Activated CD8-positive, alpha-beta memory T cell treated with anti-CD3 and anti-CD28 coated beads, Interleukin-2, amount 10 ng/mL, durations not matched to agents 7 days and 5 days (primary cell): Measurements from ENCODE around the gene HTR1D. TPM values are rescaled to one million over a fixed set of nuclear protein-coding genes. Genes with fewer than 3 reads are reported as not detected.
A peak's percentile ranks its signal among the peaks of the same experiment; 100 is the strongest.
"Not testable (repeated sequence)": the region's sequence is repeated elsewhere in the genome, so short reads cannot be mapped to it uniquely, and the experiment has no call there.

Experiments used
- ATAC-seq: fragments of 150-1000 bp; cut with Tn5 transposase; one replicate; pipeline ENCODE4 v1.10.0; 2021; ENCODE audit warnings: moderate library complexity
- CTCF ChIA-PET: fragments of 350-600 bp; sonication (Branson Sonifier 250); formaldehyde crosslinking; loops from one replicate; lab custom pipeline; 2021; ENCODE audit warnings: antibody characterized with exemption; lab: Charles Lee
- DNase-seq: peaks from one replicate; pipeline ENCODE4 v3.0.0-alpha.2; 2020
- H3K27ac Mint-ChIP-seq: one replicate; pipeline ENCODE4 v1.8.0; 2021; ENCODE audit warnings: mild to moderate bottlenecking, mixed read lengths
- H3K27me3 Mint-ChIP-seq: one replicate; pipeline ENCODE4 v1.8.0; 2021; ENCODE audit warnings: mixed read lengths
- H3K36me3 Mint-ChIP-seq: one replicate; pipeline ENCODE4 v1.8.0; 2021; ENCODE audit warnings: mild to moderate bottlenecking, mixed read lengths
- H3K4me1 Mint-ChIP-seq: one replicate; pipeline ENCODE4 v1.8.0; 2021; ENCODE audit warnings: mixed read lengths
- H3K4me3 Mint-ChIP-seq: one replicate; pipeline ENCODE4 v1.8.0; 2021; ENCODE audit warnings: mild to moderate bottlenecking, moderate library complexity, mixed read lengths
- H3K9me3 Mint-ChIP-seq: one replicate; pipeline ENCODE4 v1.8.0; 2022; ENCODE audit warnings: low read depth, mixed read lengths
- total RNA-seq, 2 experiments: library from RNA; stranded (reverse); gene quantifications; one replicate each; pipeline ENCODE4 v1.2.3, GENCODE V29; 2021

The HTR1D gene
- total RNA-seq, 2 experiments from 2014 or later, result not detected

GRCh38 chr1:23237508-23237907 lies 20.2 kb upstream of the HTR1D start:
- Mint-ChIP-seq H3K36me3 (no peaks in the 10 kb centered on the region), H3K27ac (no peak overlapping the region), H3K27me3 (peaks cover 6% of the 10 kb centered on the region), H3K4me3 (no peak overlapping the region), H3K9me3 (no peaks in the 10 kb centered on the region), H3K4me1 (no peaks in the 10 kb centered on the region)
- ATAC-seq (no peak), DNase-seq (no peak)
- CTCF ChIA-PET, result no interaction called here

GRCh38 chr1:23227806-23228205 lies 10.5 kb upstream of the HTR1D start:
- H3K27me3 Mint-ChIP-seq, result peaks cover 31% of the 10 kb centered on the region
- CTCF ChIA-PET, result no interaction called here
- H3K9me3 Mint-ChIP-seq, result no peaks in the 10 kb centered on the region
- H3K36me3 Mint-ChIP-seq, result no peaks in the 10 kb centered on the region
- DNase-seq, result no peak
- no peaks in the 10 kb centered on the region for H3K4me1 Mint-ChIP-seq
- ATAC-seq, result no peak
- no peak overlapping the region for H3K27ac Mint-ChIP-seq
- H3K4me3 Mint-ChIP-seq, result no peak overlapping the region

GRCh38 chr1:23224739-23225648 lies 7.7 kb upstream of the HTR1D start:
- peaks cover 53% of the 10 kb centered on the region for H3K27me3 Mint-ChIP-seq
- CTCF ChIA-PET, result no interaction called here
- ATAC-seq, result no peak
- H3K36me3 Mint-ChIP-seq, result no peaks in the 10 kb centered on the region
- no peaks in the 10 kb centered on the region for H3K9me3 Mint-ChIP-seq
- DNase-seq, result no peak
- H3K27ac Mint-ChIP-seq, result no peak overlapping the region
- no peak overlapping the region for H3K4me3 Mint-ChIP-seq
- H3K4me1 Mint-ChIP-seq, result no peaks in the 10 kb centered on the region

GRCh38 chr1:23223963-23224362 lies 6.7 kb upstream of the HTR1D start:
- CTCF ChIA-PET, H3K36me3 Mint-ChIP-seq, H3K9me3 Mint-ChIP-seq, H3K4me3 Mint-ChIP-seq, H3K27ac Mint-ChIP-seq, ATAC-seq, H3K4me1 Mint-ChIP-seq, DNase-seq: not testable (repeated sequence)
- H3K27me3 Mint-ChIP-seq, result peaks cover 62% of the 10 kb centered on the region

GRCh38 chr1:23223490-23223951 lies 6.2 kb upstream of the HTR1D start:
- H3K9me3 Mint-ChIP-seq, ATAC-seq, H3K4me1 Mint-ChIP-seq, H3K4me3 Mint-ChIP-seq, CTCF ChIA-PET, DNase-seq, H3K36me3 Mint-ChIP-seq, H3K27ac Mint-ChIP-seq: not testable (repeated sequence)
- H3K27me3 Mint-ChIP-seq, result peaks cover 64% of the 10 kb centered on the region

- Mint-ChIP-seq H3K36me3 (no peaks in the 10 kb centered on the region), H3K27me3 (peaks cover 70% of the 10 kb centered on the region), H3K9me3 (no peaks in the 10 kb centered on the region), H3K4me1 (peaks cover 2% of the 10 kb centered on the region), H3K4me3 (no peak overlapping the region), H3K27ac (no peak overlapping the region)
- DNase-seq, result no peak
- no peak for ATAC-seq
- CTCF ChIA-PET, result no interaction called here
Measured at GRCh38 chr1:23222742-23223141, 5.4 kb upstream of the HTR1D start.

- CTCF ChIA-PET, result interaction anchor here (2.4 kb wide), 1 partner anchor 182 kb away, joined by 6 read pairs; no protein-coding TSS in a partner anchor
- H3K4me1 Mint-ChIP-seq, result peaks cover 3% of the 10 kb centered on the region
- H3K36me3 Mint-ChIP-seq, result no peaks in the 10 kb centered on the region
- DNase-seq (no peak), ATAC-seq (no peak)
- H3K9me3 Mint-ChIP-seq, result no peaks in the 10 kb centered on the region
- H3K27ac Mint-ChIP-seq, result no peak overlapping the region
- H3K4me3 Mint-ChIP-seq, result no peak overlapping the region
- H3K27me3 Mint-ChIP-seq, result peaks cover 74% of the 10 kb centered on the region
Measured at GRCh38 chr1:23222331-23222730, 5.0 kb upstream of the HTR1D start.

GRCh38 chr1:23221107-23221506 lies 3.8 kb upstream of the HTR1D start:
- DNase-seq (no peak), ATAC-seq (no peak)
- CTCF ChIA-PET, result interaction anchor here (2.4 kb wide), 1 partner anchor 183 kb away, joined by 6 read pairs; no protein-coding TSS in a partner anchor
- Mint-ChIP-seq H3K27ac (no peak overlapping the region), H3K27me3 (peaks cover 71% of the 10 kb centered on the region), H3K4me1 (peaks cover 6% of the 10 kb centered on the region), H3K36me3 (no peaks in the 10 kb centered on the region), H3K9me3 (no peaks in the 10 kb centered on the region), H3K4me3 (no peak overlapping the region)

- Mint-ChIP-seq H3K9me3 (no peaks in the 10 kb centered on the region), H3K27me3 (peaks cover 83% of the 10 kb centered on the region), H3K4me1 (peaks cover 8% of the 10 kb centered on the region), H3K4me3 (no peak overlapping the region), H3K27ac (no peak overlapping the region), H3K36me3 (no peaks in the 10 kb centered on the region)
- CTCF ChIA-PET, result interaction anchor here (0.6 to 2.6 kb wide), 6 partner anchors 12 to 253 kb away, joined by 3 to 8 read pairs (median 4); no protein-coding TSS in a partner anchor
- DNase-seq (peak; percentile 45), ATAC-seq (peak; percentile 65)
Measured at GRCh38 chr1:23216771-23217420, 406 bp downstream of the HTR1D start.

- Mint-ChIP-seq H3K36me3 (no peaks in the 10 kb centered on the region), H3K4me3 (no peak overlapping the region), H3K4me1 (peaks cover 11% of the 10 kb centered on the region), H3K27me3 (peaks cover 80% of the 10 kb centered on the region), H3K9me3 (no peaks in the 10 kb centered on the region), H3K27ac (no peak overlapping the region)
- ATAC-seq (no peak), DNase-seq (no peak)
- CTCF ChIA-PET, result interaction anchor here (1.1 to 2.6 kb wide), 4 partner anchors 11 to 239 kb away, joined by 3 to 8 read pairs (median 4); no protein-coding TSS in a partner anchor
Measured at GRCh38 chr1:23215751-23216449, 1.4 kb downstream of the HTR1D start.

GRCh38 chr1:23215291-23215690 lies 2.0 kb downstream of the HTR1D start:
- CTCF ChIA-PET, result interaction anchor here (2.6 kb wide), 1 partner anchor 31 kb away, joined by 6 read pairs; no protein-coding TSS in a partner anchor
- no peaks in the 10 kb centered on the region for H3K36me3 Mint-ChIP-seq
- no peaks in the 10 kb centered on the region for H3K9me3 Mint-ChIP-seq
- peaks cover 78% of the 10 kb centered on the region for H3K27me3 Mint-ChIP-seq
- no peak overlapping the region for H3K27ac Mint-ChIP-seq
- no peak overlapping the region for H3K4me3 Mint-ChIP-seq
- peaks cover 12% of the 10 kb centered on the region for H3K4me1 Mint-ChIP-seq
- no peak for ATAC-seq
- DNase-seq, result no peak

GRCh38 chr1:23214640-23215039 lies 2.7 kb downstream of the HTR1D start:
- H3K9me3 Mint-ChIP-seq, result no peaks in the 10 kb centered on the region
- peaks cover 16% of the 10 kb centered on the region for H3K4me1 Mint-ChIP-seq
- ATAC-seq (no peak), DNase-seq (no peak)
- no peak overlapping the region for H3K4me3 Mint-ChIP-seq
- no peak overlapping the region for H3K27ac Mint-ChIP-seq
- peaks cover 76% of the 10 kb centered on the region for H3K27me3 Mint-ChIP-seq
- no peaks in the 10 kb centered on the region for H3K36me3 Mint-ChIP-seq
- CTCF ChIA-PET, result interaction anchor here (0.9 kb wide), 1 partner anchor 30 kb away, joined by 3 read pairs; no protein-coding TSS in a partner anchor

- Mint-ChIP-seq H3K9me3 (no peaks in the 10 kb centered on the region), H3K36me3 (no peaks in the 10 kb centered on the region), H3K4me1 (peaks cover 14% of the 10 kb centered on the region), H3K27me3 (peaks cover 53% of the 10 kb centered on the region), H3K27ac (no peak overlapping the region), H3K4me3 (no peak overlapping the region)
- CTCF ChIA-PET, result interaction anchor here (1.6 to 2.1 kb wide), 2 partner anchors 95 to 112 kb away, joined by 4 to 8 read pairs; no protein-coding TSS in a partner anchor
- ATAC-seq (no peak), DNase-seq (no peak)
Measured at GRCh38 chr1:23211955-23212354, 5.3 kb downstream of the HTR1D start.
